GM12801 (cell line): ENCODE measurements around the gene FTO.

Experiments
- TF ChIP-seq, protein P1 (sequence below): IDR thresholded peaks from one replicate; pipeline ENCODE4 v1.5.1; 2011; ENCODE audit warnings: control low read depth; ENCODE audit not compliant: insufficient read length; ENCODE audit errors: extremely low read depth

Gene FTO

DNA sequence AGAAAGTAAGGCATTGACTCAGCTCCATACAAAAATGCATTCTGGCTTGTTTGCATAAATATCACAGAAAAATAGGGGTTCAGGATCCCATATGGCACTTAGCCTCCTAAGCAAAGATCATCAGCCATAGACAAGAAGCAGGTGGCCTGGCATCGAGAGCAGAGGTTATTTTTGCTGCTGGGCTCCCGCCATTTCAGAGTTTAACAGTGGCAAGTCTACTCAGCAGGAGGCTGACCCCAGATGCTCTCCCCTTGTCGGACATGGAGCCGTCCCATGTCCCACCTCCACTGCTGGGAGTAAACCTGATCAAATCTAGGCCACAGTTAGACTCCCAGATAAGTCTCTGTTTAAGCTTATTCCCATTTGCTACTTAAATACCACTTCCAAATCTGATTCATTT lies 269.1 kb downstream of the FTO start:
- TF ChIP-seq, protein P1, sequence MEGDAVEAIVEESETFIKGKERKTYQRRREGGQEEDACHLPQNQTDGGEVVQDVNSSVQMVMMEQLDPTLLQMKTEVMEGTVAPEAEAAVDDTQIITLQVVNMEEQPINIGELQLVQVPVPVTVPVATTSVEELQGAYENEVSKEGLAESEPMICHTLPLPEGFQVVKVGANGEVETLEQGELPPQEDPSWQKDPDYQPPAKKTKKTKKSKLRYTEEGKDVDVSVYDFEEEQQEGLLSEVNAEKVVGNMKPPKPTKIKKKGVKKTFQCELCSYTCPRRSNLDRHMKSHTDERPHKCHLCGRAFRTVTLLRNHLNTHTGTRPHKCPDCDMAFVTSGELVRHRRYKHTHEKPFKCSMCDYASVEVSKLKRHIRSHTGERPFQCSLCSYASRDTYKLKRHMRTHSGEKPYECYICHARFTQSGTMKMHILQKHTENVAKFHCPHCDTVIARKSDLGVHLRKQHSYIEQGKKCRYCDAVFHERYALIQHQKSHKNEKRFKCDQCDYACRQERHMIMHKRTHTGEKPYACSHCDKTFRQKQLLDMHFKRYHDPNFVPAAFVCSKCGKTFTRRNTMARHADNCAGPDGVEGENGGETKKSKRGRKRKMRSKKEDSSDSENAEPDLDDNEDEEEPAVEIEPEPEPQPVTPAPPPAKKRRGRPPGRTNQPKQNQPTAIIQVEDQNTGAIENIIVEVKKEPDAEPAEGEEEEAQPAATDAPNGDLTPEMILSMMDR = no peak

DNA sequence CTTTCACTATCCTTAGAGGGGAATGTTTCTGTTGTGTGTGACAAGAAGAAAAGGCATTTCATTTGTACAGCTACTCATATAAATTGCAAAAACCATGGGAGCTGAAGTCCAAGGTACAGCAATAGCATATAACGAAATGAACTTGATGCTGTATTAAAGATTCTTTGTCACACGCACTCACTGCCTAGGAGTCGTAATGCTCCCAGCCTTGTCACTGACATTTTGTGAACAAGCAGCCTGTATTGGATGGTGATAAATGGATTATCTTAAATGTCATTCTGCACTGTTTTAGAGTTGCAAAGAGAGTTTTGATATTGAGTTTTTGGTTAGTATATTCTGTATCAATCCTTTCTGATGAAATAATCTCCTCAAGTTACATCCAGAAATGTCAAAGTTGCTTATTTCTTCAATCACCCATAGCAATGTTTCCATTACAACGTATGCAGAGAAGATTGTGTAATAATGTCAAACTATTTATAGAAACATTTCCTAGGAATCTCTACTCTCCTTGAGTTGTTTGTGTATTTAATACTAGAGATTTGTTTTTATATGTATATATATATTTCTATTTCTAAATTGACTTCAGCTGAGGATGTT lies 270.6 kb downstream of the FTO start:
- TF ChIP-seq, protein P1 = no peak

DNA sequence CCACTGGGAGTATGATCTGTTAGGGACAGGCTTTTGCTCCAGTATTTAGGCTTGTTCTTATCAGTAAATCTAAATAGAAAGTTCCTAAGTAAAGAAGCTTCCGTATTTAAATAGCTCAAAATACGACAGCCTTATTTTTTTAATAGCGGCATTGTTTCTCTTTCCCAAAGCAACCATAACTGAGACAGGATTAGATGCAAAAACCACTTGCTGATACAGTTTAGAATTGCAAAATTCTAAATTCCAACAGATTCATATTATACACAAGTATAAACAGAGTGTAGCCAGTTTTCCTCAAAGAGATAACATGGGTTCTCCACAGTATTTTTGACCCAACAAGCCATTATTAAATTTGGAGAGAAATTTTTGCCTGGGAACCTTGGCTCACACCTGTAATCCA lies 276.7 kb downstream of the FTO start:
- TF ChIP-seq, protein P1 = no peak

DNA sequence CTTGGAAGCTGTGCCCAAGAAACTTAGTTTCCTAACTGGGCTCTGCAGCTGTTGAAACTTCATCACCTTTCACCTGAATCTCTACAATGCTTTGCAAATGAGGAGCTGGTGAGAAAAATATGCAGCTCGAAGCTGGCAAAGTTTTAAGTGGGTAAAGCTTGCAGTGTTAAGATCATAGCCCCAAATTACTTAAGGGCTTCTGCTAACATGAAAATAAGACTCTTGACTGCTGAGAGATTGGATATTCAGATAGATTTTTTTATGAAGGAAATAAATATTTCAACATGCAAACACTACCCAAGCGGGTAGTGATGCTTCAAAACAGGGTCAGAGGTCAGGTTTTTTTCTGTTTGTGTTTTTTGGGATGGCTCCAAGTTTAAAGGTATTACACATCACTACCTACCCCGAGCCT lies 278.7 kb downstream of the FTO start:
- TF ChIP-seq, protein P1 = no peak

DNA sequence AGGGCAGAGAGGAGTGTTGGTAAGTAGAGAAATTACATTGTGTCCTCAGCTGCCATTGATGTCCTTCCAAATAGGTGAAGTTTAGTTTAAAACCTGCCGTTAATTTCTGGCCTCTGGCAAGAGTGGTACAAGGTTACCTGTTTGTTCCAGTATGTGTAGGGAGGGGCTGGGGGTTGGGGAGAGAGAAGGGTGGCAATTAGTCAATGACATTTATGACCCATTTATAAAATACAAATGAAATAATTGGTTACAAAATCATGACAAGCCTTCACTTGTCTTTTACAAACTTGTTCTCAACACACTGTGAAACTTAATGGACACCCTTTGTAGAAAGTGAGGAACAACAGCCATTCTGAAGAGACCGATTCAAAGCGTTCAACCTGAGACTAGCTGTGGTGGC lies 281.0 kb downstream of the FTO start:
- TF ChIP-seq, protein P1 = no peak

DNA sequence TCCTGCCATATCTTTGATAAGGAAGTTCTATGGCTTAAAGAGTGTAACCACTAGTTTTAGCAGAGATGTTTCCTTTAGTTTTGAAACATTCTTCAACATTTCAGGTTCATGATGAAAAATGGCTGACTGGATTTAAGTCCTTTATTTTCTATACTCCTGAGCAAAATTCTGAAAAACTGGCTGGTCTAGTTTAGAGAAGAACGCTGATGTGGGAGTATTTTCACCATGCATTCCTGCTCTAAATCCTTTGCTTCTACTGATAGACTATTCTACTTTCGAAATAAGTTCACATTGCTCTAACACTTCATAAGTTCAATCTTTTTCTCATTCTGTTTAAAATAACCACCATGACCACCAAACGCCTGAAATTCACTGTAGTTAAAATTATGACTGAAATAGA lies 281.9 kb downstream of the FTO start:
- TF ChIP-seq, protein P1 = no peak

DNA sequence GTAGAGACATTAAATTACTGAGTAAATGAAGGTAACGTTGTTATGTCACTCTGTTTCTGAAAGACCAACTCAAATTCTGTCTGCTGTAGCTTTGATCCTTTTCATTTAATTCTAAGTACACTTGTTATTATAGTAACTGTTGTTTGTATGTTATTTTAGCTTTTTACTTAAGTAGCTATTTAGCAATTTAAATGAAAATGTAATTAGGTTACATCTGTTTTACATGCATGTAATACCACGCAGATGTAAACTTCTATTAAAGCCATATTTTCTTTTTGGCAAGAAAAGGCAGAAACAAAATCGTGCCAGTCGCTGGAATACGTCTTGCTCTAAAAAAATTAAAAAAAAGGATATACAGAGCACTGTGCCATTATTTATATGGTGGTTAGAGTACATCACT lies 282.8 kb downstream of the FTO start:
- TF ChIP-seq, protein P1 = no peak

DNA sequence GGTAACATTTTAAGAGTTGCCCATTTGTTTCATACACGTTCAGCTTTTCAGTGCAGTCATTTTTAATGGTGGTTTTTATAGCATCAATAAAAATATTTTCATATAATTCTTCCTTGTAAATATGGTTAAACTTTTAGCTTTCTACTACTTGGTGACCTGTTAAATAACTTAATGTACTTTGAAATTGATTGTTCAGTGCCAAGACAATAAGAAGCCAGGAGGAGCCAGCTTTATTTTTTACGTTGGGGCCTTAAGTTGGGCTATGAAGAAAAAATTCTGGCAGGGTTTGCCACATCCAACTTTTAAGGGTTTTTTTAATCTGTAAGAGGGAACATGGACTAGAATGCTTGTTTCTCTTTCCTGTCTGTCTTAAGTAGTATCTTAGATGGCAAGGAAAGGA lies 284.2 kb downstream of the FTO start:
- TF ChIP-seq, protein P1 = no peak
